Heart left ventricle (tissue), 13 donors: ENCODE results near the gene CLCN6.

Source experiments
- CTCF ChIP-seq, 12 donors: fragments of 200-600 bp; sonication (generic) in 4 of 12; IDR thresholded peaks; one replicate each; pipeline versions ENCODE4 v1.5.0 to v1.8.0; 2018 to 2022; ENCODE audit warnings: antibody characterized with exemption in 12 of 12, mild to moderate bottlenecking in 5 of 12
- POLR2A ChIP-seq, 2 donors: fragments of 450-650 bp; IDR thresholded peaks; one replicate each; pipeline ENCODE4 v1.6.1; 2017; ENCODE audit warnings: antibody characterized with exemption in 2 of 2, mild to moderate bottlenecking in 2 of 2, moderate library complexity in 2 of 2
- donor health status: ischemic (EF 13 %, LVEDD 7.1; RV severe dilation, severe dysfunction).
- donor health status: DM: no; HTN: yes; CAD: no.
- donor health status: DM: no; HTN: no; CAD: no.
- donor health status: ischemic (EF 25% LVEDD 6.9; RV normal size, moderate dysfunction).
- donor health status: ischemic (EF 25% LVEDD 5.7; RV mildly dilated, moderate dysfunction).
- donor health status: ischemic (EF 35%, LVEDD 5.7; RV mildly dilated, moderate dysfunction).
- donor health status: nonischemic (EF 11% LVEDD 7.7; RV severe dilation, severe dysfunction).
- donor health status: DM: yes; HTN: yes; CAD: no.
- donor health status: PGD.
- donor health status: ischemic (EF 29% LVEDD 5.4; RV normal size, mild dysfunction).
- donor health status: nonischemic (EF 23%, LVEDD 6.1; RV moderate dilation, normal function).

GRCh38 chr1:11868331-11868980, 62.5 kb downstream of the CLCN6 start:
- TF ChIP-seq CTCF (IDR thresholded peaks at IDR 0.05) (no peak), POLR2A (IDR thresholded peaks at IDR 0.05) (no peak)
